GM18868 (cell line): Measurements from ENCODE around the gene CISH.

ENCODE experiments used
- ATAC-seq: cut with Tn5 transposase; IDR thresholded peaks from one replicate; pipeline ENCODE4 v1.9.1; 2021; ENCODE audit warnings: mild to moderate bottlenecking, moderate library complexity; ENCODE audit not compliant: unreplicated experiment

Gene CISH

GRCh38 chr3:50615190-50615589 is 3.6 kb upstream of the CISH start:
- no peak for ATAC-seq

GRCh38 chr3:50612970-50613846 is 1.6 kb upstream of the CISH start:
- no peak for ATAC-seq

GRCh38 chr3:50612234-50612882 is 784 bp upstream of the CISH start:
- ATAC-seq, result no peak

- ATAC-seq, result no peak
Measured at GRCh38 chr3:50610992-50611463, 546 bp downstream of the CISH start.

- no peak for ATAC-seq
Measured at GRCh38 chr3:50610181-50610971, 1.2 kb downstream of the CISH start.

GRCh38 chr3:50609763-50610085 is 1.9 kb downstream of the CISH start:
- no peak for ATAC-seq

- ATAC-seq, result no peak
Measured at GRCh38 chr3:50609071-50609762, 2.4 kb downstream of the CISH start.

GRCh38 chr3:50608278-50608677 is 3.3 kb downstream of the CISH start:
- no peak for ATAC-seq

GRCh38 chr3:50607271-50608091 is 4.1 kb downstream of the CISH start:
- ATAC-seq, result no peak

GRCh38 chr3:50606596-50606995 is 5.0 kb downstream of the CISH start:
- ATAC-seq, result no peak

GRCh38 chr3:50605901-50606326 is 5.7 kb downstream of the CISH start:
- ATAC-seq, result no peak

GRCh38 chr3:50604628-50605588 is 6.7 kb downstream of the CISH start:
- no peak for ATAC-seq

- no peak for ATAC-seq
Measured at GRCh38 chr3:50604110-50604621, 7.4 kb downstream of the CISH start.

GRCh38 chr3:50603261-50604109 is 8.1 kb downstream of the CISH start:
- no peak for ATAC-seq

- ATAC-seq, result no peak
Measured at GRCh38 chr3:50602595-50603191, 8.9 kb downstream of the CISH start.

GRCh38 chr3:50600841-50601591 is 10.6 kb downstream of the CISH start:
- ATAC-seq, result peak; percentile 68
